Activated T-cell treated with anti-CD3 and anti-CD28 coated beads, Interleukin-2, amount 50 U/mL, for 4 hours (primary cell): ENCODE data around the gene AQP1. TPM values are rescaled to one million over a fixed set of nuclear protein-coding genes. Genes with fewer than 3 reads are reported as not detected.

Experiments
- ATAC-seq, 2 donors: fragments of 200-7000 bp; cut with Tn5 transposase; one replicate each; pipeline ENCODE4 v1.10.0; 2021
- DNase-seq: peaks from one replicate; pipeline ENCODE4 v3.0.0-alpha.2; 2020
- H3K27me3 Mint-ChIP-seq: one replicate; pipeline ENCODE4 v1.8.0; 2021; ENCODE audit warnings: low read depth, mixed read lengths
- H3K36me3 Mint-ChIP-seq: one replicate; pipeline ENCODE4 v1.8.0; 2022; ENCODE audit warnings: mixed read lengths; ENCODE audit not compliant: insufficient read depth
- H3K4me1 Mint-ChIP-seq: one replicate; pipeline ENCODE4 v1.8.0; 2021; ENCODE audit warnings: low read depth, mixed read lengths
- H3K4me3 Mint-ChIP-seq: one replicate; pipeline ENCODE4 v1.8.0; 2021; ENCODE audit warnings: mild to moderate bottlenecking, moderate library complexity, mixed read lengths
- H3K9me3 Mint-ChIP-seq: one replicate; pipeline ENCODE4 v1.8.0; 2021; ENCODE audit warnings: mixed read lengths
- total RNA-seq, 3 donors: library from RNA; stranded (reverse); gene quantifications; one replicate each; pipeline ENCODE4 v1.2.1, GENCODE V29; 2021

AQP1 gene
- total RNA-seq, 3 donors from 2014 or later = 0.79 to 1.1 (median 0.91) TPM

GRCh38 chr7:30906515-30907240 is 5.0 kb upstream of the AQP1 start:
- ATAC-seq (no peak), DNase-seq (no peak)
- Mint-ChIP-seq H3K36me3 (no peaks in the 10 kb centered on the region), H3K27me3 (no peaks in the 10 kb centered on the region), H3K4me3 (no peak overlapping the region), H3K9me3 (no peaks in the 10 kb centered on the region), H3K4me1 (no peaks in the 10 kb centered on the region)

- Mint-ChIP-seq H3K27me3 (no peaks in the 10 kb centered on the region), H3K4me3 (no peak overlapping the region), H3K36me3 (no peaks in the 10 kb centered on the region), H3K9me3 (no peaks in the 10 kb centered on the region), H3K4me1 (no peaks in the 10 kb centered on the region)
- no peak for DNase-seq
- no peak for ATAC-seq
Observed at GRCh38 chr7:30907527-30908267, 4.0 kb upstream of the AQP1 start.

- Mint-ChIP-seq H3K4me3 (no peak overlapping the region), H3K4me1 (no peaks in the 10 kb centered on the region), H3K36me3 (no peaks in the 10 kb centered on the region), H3K27me3 (no peaks in the 10 kb centered on the region), H3K9me3 (no peaks in the 10 kb centered on the region)
- no peak for DNase-seq
- no peak for ATAC-seq
Observed at GRCh38 chr7:30908681-30909080, 3.0 kb upstream of the AQP1 start.

- H3K36me3 Mint-ChIP-seq = no peaks in the 10 kb centered on the region
- no peaks in the 10 kb centered on the region for H3K9me3 Mint-ChIP-seq
- ATAC-seq (no peak), DNase-seq (no peak)
- H3K4me3 Mint-ChIP-seq = no peak overlapping the region
- H3K27me3 Mint-ChIP-seq = no peaks in the 10 kb centered on the region
- H3K4me1 Mint-ChIP-seq = no peaks in the 10 kb centered on the region
Observed at GRCh38 chr7:30909431-30909830, 2.2 kb upstream of the AQP1 start.

GRCh38 chr7:30910411-30911073 is 1.1 kb upstream of the AQP1 start:
- H3K36me3 Mint-ChIP-seq = no peaks in the 10 kb centered on the region
- H3K9me3 Mint-ChIP-seq = no peaks in the 10 kb centered on the region
- ATAC-seq = no peak

GRCh38 chr7:30911133-30911532 is 520 bp upstream of the AQP1 start:
- Mint-ChIP-seq H3K4me1 (no peaks in the 10 kb centered on the region), H3K4me3 (no peak overlapping the region), H3K36me3 (no peaks in the 10 kb centered on the region), H3K27me3 (no peaks in the 10 kb centered on the region), H3K9me3 (no peaks in the 10 kb centered on the region)
- ATAC-seq = no peak
- no peak for DNase-seq

More at GRCh38 chr7:30910411-30911073, 1.1 kb upstream of the AQP1 start:
- no peak for DNase-seq
- H3K27me3 Mint-ChIP-seq = no peaks in the 10 kb centered on the region
- H3K4me3 Mint-ChIP-seq = no peak overlapping the region
- H3K4me1 Mint-ChIP-seq = no peaks in the 10 kb centered on the region

- no peak overlapping the region for H3K4me3 Mint-ChIP-seq
- H3K27me3 Mint-ChIP-seq = no peaks in the 10 kb centered on the region
- no peaks in the 10 kb centered on the region for H3K36me3 Mint-ChIP-seq
- DNase-seq (no peak), ATAC-seq (no peak)
- H3K4me1 Mint-ChIP-seq = no peaks in the 10 kb centered on the region
- no peaks in the 10 kb centered on the region for H3K9me3 Mint-ChIP-seq
Observed at GRCh38 chr7:30912021-30912730, 523 bp downstream of the AQP1 start.

- no peaks in the 10 kb centered on the region for H3K36me3 Mint-ChIP-seq
- ATAC-seq = no peak
- no peaks in the 10 kb centered on the region for H3K27me3 Mint-ChIP-seq
- H3K9me3 Mint-ChIP-seq = no peaks in the 10 kb centered on the region
- no peaks in the 10 kb centered on the region for H3K4me1 Mint-ChIP-seq
- DNase-seq = no peak
- no peak overlapping the region for H3K4me3 Mint-ChIP-seq
Observed at GRCh38 chr7:30912731-30912985, 1.0 kb downstream of the AQP1 start.

GRCh38 chr7:30912986-30913811 is 1.5 kb downstream of the AQP1 start:
- no peaks in the 10 kb centered on the region for H3K4me1 Mint-ChIP-seq
- H3K9me3 Mint-ChIP-seq = no peaks in the 10 kb centered on the region
- no peaks in the 10 kb centered on the region for H3K36me3 Mint-ChIP-seq
- no peaks in the 10 kb centered on the region for H3K27me3 Mint-ChIP-seq
- DNase-seq = no peak
- no peak overlapping the region for H3K4me3 Mint-ChIP-seq
- ATAC-seq = no peak

- H3K27me3 Mint-ChIP-seq = no peaks in the 10 kb centered on the region
- ATAC-seq (no peak), DNase-seq (no peak)
- H3K4me1 Mint-ChIP-seq = no peaks in the 10 kb centered on the region
- H3K4me3 Mint-ChIP-seq = no peak overlapping the region
- H3K9me3 Mint-ChIP-seq = no peaks in the 10 kb centered on the region
- no peaks in the 10 kb centered on the region for H3K36me3 Mint-ChIP-seq
Observed at GRCh38 chr7:30913821-30914515, 2.3 kb downstream of the AQP1 start.

GRCh38 chr7:30914596-30914995 is 2.9 kb downstream of the AQP1 start:
- no peak overlapping the region for H3K4me3 Mint-ChIP-seq
- H3K9me3 Mint-ChIP-seq = no peaks in the 10 kb centered on the region
- no peaks in the 10 kb centered on the region for H3K36me3 Mint-ChIP-seq
- DNase-seq (no peak), ATAC-seq (no peak)
- H3K4me1 Mint-ChIP-seq = no peaks in the 10 kb centered on the region
- H3K27me3 Mint-ChIP-seq = no peaks in the 10 kb centered on the region

- DNase-seq (no peak), ATAC-seq (no peak)
- H3K9me3 Mint-ChIP-seq = no peaks in the 10 kb centered on the region
- H3K27me3 Mint-ChIP-seq = no peaks in the 10 kb centered on the region
- no peak overlapping the region for H3K4me3 Mint-ChIP-seq
- H3K36me3 Mint-ChIP-seq = no peaks in the 10 kb centered on the region
- H3K4me1 Mint-ChIP-seq = no peaks in the 10 kb centered on the region
Observed at GRCh38 chr7:30915005-30915601, 3.5 kb downstream of the AQP1 start.

GRCh38 chr7:30915751-30916150 is 4.1 kb downstream of the AQP1 start:
- ATAC-seq (no peak), DNase-seq (no peak)
- no peaks in the 10 kb centered on the region for H3K27me3 Mint-ChIP-seq
- no peaks in the 10 kb centered on the region for H3K36me3 Mint-ChIP-seq
- H3K9me3 Mint-ChIP-seq = no peaks in the 10 kb centered on the region
- H3K4me3 Mint-ChIP-seq = no peak overlapping the region
- H3K4me1 Mint-ChIP-seq = no peaks in the 10 kb centered on the region
